AG09309 (cell line): ENCODE results near the gene TSPAN14.

ENCODE experiments used
- DNase-seq: peaks from one replicate; pipeline ENCODE4 v3.0.0-alpha.2; 2010; ENCODE audit warnings: low read depth
- H3K4me3 ChIP-seq: 2 replicates; pipeline ENCODE4 v1.5.1; 2011; ENCODE audit warnings: mild to moderate bottlenecking, low read depth, low read length, moderate library complexity; ENCODE audit not compliant: control insufficient read depth
- CTCF ChIP-seq: IDR thresholded peaks from 2 replicates; pipeline ENCODE4 v1.5.1; 2011; ENCODE audit warnings: mild to moderate bottlenecking, low read depth, low read length, inconsistent platforms; ENCODE audit not compliant: insufficient read depth, control insufficient read depth; ENCODE audit errors: missing control alignments

TSPAN14 gene

DNA sequence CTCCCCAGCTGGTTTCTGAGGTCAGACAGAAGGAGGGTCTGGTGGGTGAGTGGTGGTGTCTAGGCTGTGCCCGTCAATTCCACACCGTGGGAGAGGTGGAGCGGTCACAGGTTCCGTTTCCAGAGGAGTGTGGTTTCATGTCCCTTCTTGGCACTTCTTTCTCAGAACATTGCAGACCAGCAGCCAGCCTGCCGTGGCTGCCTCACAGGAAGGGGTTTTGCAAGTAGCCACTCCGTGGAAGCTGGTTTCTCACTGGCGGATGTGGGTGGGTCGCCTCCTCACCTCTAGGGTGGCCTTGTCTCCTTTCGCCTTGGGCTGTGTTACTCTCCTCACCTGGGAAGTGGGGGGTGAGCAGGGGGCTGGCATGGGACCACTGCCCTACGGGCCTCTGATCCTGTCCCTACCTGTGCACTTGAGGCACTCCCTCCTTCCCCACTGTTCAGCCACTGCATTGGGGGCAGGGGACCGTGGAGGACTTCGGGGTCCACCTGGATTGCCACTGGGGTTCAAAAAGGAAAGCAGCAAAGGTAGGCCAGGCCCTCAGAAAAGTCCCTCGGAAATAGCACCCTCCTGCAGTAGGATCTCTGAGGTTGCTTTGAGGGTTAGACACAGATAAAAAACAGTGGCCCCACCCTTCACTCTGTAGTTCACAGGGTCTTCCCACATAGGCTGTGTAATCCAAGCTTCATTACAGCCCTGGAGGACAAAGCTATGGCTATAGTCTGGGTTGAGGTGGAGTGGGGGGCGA lies 33.9 kb downstream of the TSPAN14 start:
- no peak overlapping the region for H3K4me3 ChIP-seq
- TF ChIP-seq CTCF: no peak
- DNase-seq: no peak

GRCh38 chr10:80488539-80489066 lies 34.5 kb downstream of the TSPAN14 start:
- H3K4me3 ChIP-seq: no peak overlapping the region
- TF ChIP-seq CTCF: no peak
- DNase-seq: no peak

- no peak for DNase-seq
- no peak overlapping the region for H3K4me3 ChIP-seq
- no peak for TF ChIP-seq CTCF
These were observed 35.4 kb downstream of the TSPAN14 start for GRCh38 chr10:80489371-80490112.

GRCh38 chr10:80491251-80492102 lies 37.4 kb downstream of the TSPAN14 start:
- no peak overlapping the region for H3K4me3 ChIP-seq
- TF ChIP-seq CTCF: no peak
- no peak for DNase-seq

- no peak for TF ChIP-seq CTCF
- DNase-seq: no peak
- H3K4me3 ChIP-seq: no peak overlapping the region
These were observed 38.9 kb downstream of the TSPAN14 start for GRCh38 chr10:80492848-80493521.
